HG03378 (cell line): ENCODE measurements around the gene AP1G2.
"Not testable (repeated sequence)": the region's sequence is repeated elsewhere in the genome, so short reads cannot be mapped to it uniquely, and the experiment has no call there.

ENCODE experiments used
- ATAC-seq: cut with Tn5 transposase; IDR thresholded peaks from one replicate; pipeline ENCODE4 v1.9.1; 2021; ENCODE audit warnings: mild to moderate bottlenecking, moderate library complexity; ENCODE audit not compliant: unreplicated experiment

The AP1G2 gene, protein sequence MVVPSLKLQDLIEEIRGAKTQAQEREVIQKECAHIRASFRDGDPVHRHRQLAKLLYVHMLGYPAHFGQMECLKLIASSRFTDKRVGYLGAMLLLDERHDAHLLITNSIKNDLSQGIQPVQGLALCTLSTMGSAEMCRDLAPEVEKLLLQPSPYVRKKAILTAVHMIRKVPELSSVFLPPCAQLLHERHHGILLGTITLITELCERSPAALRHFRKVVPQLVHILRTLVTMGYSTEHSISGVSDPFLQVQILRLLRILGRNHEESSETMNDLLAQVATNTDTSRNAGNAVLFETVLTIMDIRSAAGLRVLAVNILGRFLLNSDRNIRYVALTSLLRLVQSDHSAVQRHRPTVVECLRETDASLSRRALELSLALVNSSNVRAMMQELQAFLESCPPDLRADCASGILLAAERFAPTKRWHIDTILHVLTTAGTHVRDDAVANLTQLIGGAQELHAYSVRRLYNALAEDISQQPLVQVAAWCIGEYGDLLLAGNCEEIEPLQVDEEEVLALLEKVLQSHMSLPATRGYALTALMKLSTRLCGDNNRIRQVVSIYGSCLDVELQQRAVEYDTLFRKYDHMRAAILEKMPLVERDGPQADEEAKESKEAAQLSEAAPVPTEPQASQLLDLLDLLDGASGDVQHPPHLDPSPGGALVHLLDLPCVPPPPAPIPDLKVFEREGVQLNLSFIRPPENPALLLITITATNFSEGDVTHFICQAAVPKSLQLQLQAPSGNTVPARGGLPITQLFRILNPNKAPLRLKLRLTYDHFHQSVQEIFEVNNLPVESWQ

DNA sequence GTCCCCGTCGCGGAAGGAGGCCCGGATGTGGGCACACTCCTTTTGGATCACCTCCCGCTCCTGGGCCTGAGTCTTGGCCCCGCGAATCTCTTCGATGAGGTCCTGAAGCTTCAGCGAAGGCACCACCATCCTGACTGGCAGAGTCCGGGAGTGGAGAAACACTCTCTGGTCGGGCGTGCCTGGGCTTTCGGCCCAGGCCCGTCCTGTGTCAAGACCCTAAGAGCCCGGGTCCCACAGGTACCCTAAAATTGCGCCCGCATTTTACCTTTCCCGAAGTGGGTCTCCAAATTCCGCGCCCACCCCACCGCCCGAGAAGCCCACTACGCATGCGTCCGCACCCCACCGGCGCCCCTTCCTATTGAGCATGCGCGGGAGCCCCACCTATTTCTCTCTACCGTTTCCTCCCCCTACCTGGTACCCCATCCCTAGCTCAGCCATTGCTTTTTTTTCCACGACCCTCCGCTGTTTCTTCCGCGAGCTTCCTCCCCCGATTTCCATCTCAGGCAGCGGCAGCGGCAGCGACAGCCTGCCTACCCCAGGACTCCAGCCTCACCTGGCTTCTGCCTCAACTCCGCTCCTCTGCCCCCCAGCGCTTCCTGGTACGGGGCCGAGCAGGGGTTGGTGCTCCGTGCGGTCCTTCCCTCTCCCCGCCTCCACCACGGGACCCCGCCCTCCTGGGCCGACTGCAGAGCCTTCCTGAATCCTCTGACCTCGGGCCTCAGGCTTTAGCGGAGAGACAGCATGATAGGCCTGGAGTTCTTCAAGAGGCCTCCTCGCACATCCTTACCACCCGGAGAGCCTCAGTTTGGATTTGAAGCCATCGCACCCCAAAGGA lies at the start of gene AP1G2:
AP1G2 (minus strand) TSS at position 606 of the 835 bp plus-strand sequence; CDS start at position 129, 477 bp downstream.
- peak; percentile 64 for ATAC-seq

GRCh38 chr14:23615856-23616255 lies 48.3 kb upstream of the AP1G2 start:
- no peak for ATAC-seq

DNA sequence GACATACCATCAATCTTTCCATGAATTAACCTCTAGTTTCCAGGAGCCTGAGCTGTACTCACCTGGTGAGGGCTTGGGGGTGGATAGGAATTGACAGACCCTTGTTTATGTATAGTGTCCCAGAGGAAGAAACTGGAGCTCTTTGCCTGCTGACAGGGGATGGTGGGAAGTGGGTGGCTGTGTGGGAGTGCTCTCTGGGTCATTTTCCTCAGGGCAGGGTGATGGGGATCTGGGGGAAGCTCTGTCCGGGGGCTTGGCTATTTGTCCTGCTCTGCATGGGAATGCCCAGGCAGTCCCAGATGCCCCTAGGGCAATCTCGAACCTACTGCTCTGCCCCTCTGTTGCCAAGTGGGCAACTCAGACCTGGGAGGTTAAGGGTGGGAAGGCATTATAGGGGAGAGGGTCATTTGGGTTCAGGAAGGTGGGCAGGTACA lies 46.8 kb upstream of the AP1G2 start:
- ATAC-seq: no peak

GRCh38 chr14:23613242-23614070 lies 45.9 kb upstream of the AP1G2 start:
- no peak for ATAC-seq

GRCh38 chr14:23612802-23613201 lies 45.2 kb upstream of the AP1G2 start:
- ATAC-seq: no peak

DNA sequence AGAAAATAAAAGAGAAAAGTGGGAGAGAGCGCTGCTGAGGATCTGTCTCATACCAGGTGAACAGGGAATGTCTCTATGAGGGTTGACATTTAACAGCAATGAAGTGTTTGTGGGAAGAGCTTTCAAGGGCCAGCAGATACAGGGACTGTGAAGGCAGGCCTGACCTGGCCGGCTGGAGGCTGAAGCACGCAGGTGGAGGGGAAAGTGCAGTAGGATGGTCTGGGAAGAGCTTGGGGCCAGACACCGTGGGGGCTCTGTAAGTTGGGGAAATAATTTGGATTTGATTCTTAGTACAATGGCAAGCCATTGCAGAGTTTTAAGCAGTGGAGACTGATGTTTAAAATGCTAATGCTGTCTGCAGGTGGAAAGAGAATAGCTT lies 44.8 kb upstream of the AP1G2 start:
- no peak for ATAC-seq

DNA sequence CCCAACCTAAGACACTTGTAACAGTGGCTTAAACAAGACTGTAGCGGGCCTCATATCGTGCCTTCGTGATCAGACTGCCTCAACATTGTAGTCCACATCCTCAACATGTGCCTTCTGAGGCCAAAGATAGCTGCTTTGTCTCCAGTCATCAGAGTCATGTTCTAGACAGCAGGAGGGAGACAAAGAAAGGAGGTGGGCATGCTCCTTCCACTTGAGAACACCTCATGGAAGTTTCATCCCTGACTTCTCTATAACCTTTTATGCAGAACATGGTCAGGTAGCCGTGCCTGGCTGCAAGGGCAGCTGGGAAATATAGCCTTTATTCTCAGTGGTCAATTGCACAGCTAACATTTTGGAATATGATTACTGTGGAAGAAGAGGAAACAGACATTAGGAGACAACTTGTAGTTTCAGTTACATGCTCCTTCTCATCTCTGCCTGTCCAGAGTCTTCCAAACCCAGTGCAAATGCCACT lies 43.3 kb upstream of the AP1G2 start:
- no peak for ATAC-seq

- ATAC-seq: no peak
Measured at GRCh38 chr14:23610090-23610814, 42.7 kb upstream of the AP1G2 start.

DNA sequence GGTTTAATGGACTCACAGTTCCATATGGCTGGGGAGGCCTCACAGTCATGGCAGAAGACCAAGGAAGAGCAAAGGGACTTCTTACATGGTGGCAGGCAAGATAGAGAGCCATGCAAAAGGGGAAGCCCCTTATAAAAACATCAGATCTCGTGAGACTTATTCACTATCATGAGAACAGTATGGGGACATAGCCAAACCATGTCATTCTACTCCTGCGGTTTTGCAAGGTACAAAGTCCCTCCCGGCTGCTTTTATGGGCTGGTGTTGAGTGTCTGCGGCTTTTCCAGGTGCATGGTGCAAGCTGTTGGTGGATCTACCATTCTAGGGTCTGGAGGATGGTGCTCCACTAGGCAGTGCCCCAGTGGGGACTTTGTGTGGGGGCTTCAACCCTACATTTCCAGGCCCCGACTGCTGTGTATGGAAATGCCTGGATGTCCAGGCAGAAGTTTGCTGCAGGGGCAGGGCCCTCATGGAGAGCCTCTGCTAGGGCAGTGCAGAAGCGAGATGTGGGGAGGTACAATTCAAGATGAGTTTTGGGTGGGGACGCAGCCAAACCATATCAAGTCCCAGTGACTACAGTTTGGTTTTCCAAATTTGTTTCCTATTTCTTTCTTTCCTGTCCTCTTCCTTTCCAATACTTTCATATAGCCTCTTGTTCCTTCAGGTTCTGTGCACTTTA lies 42.0 kb upstream of the AP1G2 start:
- ATAC-seq: not testable (repeated sequence)

GRCh38 chr14:23609001-23609400 lies 41.4 kb upstream of the AP1G2 start:
- no peak for ATAC-seq

- ATAC-seq: no peak
Measured at GRCh38 chr14:23608454-23608853, 40.9 kb upstream of the AP1G2 start.

- peak; percentile 84 for ATAC-seq
Measured at GRCh38 chr14:23605931-23606585, 38.5 kb upstream of the AP1G2 start.

DNA sequence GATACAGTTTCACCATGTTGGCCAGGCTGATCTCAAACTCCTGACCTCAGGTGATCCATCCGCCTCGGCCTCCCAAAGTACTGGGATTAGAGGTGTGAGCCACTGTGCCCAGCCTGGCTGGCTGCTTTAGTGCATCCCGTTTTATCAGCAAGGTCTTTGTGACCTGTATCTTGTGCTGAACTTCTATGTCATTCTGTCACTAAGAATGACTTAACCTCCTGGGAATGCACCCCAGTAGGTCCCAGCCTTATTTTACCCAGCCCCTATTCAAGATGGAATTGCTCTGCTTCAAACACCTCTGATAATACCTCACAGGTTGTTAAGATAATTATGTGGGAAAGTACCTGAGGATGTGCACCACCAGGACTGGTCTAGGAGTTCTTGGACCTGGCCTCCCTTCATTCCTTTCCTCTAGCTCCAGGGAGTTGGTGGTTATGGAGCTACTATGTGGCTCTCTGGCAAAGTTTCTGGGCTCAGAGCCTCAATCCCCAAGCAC lies 37.1 kb upstream of the AP1G2 start:
- no peak for ATAC-seq

DNA sequence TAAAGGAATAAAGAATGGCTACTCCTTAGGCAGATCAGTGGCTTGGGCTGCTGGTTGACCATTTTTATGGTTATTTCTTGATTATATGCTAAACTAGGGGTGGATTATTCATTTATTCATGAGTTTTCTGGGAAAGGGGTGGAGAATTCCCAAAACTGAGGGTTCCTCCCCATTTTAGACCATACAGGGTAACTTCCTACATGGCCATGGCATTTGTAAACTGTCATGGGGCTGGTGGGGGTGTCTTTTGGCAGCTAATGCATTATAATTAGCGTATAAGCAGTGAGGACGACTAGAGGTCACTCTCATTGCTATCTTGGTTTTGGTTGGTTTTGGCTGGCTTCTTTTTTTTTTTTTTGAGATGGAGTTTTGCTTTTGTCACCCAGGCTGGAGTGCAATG lies 36.6 kb upstream of the AP1G2 start:
- no peak for ATAC-seq

- no peak for ATAC-seq
Measured at GRCh38 chr14:23603103-23603502, 35.5 kb upstream of the AP1G2 start.

- no peak for ATAC-seq
Measured at GRCh38 chr14:23602181-23603095, 34.8 kb upstream of the AP1G2 start.

DNA sequence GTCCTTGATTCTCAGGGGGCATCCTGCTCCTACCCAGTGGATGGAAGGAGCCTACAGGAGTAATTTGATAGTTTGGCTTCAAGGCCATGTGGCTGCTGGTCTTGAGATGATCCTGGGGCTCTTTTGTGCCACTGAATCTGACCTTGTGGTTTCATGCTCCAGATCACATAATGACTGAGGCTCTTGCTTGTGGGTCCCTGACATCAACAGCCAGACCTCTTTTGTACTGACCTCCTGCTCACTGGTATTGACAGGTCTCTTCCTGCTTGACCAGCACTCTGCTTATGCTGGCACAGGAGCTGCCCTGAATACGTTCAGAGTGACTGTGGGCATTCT lies 34.2 kb upstream of the AP1G2 start:
- ATAC-seq: no peak
